Measurements from ENCODE around the gene TMPRSS11F.
"Not testable (repeated sequence)": the region's sequence is repeated elsewhere in the genome, so short reads cannot be mapped to it uniquely, and the experiment has no call there.

TMPRSS11F gene

GRCh38 chr4:68129793-68130192 is at the start of gene TMPRSS11F:
Gene TMPRSS11F (minus strand): TSS chr4:68129869. CDS start chr4:68129820, 49 bp downstream.
- H3K9ac ChIP-seq, result no peak within 1 kb of the TSS
- no peaks in the 10 kb centered on the region for H3K79me2 ChIP-seq
- H3K27ac ChIP-seq, result no peak within 1 kb of the TSS
- TF ChIP-seq, protein P1, sequence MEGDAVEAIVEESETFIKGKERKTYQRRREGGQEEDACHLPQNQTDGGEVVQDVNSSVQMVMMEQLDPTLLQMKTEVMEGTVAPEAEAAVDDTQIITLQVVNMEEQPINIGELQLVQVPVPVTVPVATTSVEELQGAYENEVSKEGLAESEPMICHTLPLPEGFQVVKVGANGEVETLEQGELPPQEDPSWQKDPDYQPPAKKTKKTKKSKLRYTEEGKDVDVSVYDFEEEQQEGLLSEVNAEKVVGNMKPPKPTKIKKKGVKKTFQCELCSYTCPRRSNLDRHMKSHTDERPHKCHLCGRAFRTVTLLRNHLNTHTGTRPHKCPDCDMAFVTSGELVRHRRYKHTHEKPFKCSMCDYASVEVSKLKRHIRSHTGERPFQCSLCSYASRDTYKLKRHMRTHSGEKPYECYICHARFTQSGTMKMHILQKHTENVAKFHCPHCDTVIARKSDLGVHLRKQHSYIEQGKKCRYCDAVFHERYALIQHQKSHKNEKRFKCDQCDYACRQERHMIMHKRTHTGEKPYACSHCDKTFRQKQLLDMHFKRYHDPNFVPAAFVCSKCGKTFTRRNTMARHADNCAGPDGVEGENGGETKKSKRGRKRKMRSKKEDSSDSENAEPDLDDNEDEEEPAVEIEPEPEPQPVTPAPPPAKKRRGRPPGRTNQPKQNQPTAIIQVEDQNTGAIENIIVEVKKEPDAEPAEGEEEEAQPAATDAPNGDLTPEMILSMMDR (IDR thresholded peaks at IDR 0.05), result no peak
- no peaks in the 10 kb centered on the region for H3K27me3 ChIP-seq (ENCODE audit: control insufficient read depth, insufficient read depth, low read length)
- H3K9me3 ChIP-seq (ENCODE audit: control insufficient read depth, low read length), result no peaks in the 10 kb centered on the region
- no peak within 1 kb of the TSS for H2AFZ ChIP-seq
- no peaks in the 10 kb centered on the region for H3K4me1 ChIP-seq
- H3K36me3 ChIP-seq (ENCODE audit: control insufficient read depth, insufficient read depth, low read length), result no peaks in the 10 kb centered on the region
- peak within 1 kb of the TSS; percentile 74 for H3K4me2 ChIP-seq (ENCODE audit: low read length)
- H3K4me3 ChIP-seq (ENCODE audit: low read depth, low read length), result peak within 1 kb of the TSS; percentile 30

GRCh38 chr4:68176904-68177303 is 47.2 kb upstream of the TMPRSS11F start:
- Histone ChIP-seq H3K4me1 (no peaks in the 10 kb centered on the region), H2AFZ (no peak overlapping the region), H3K4me2 (ENCODE audit: low read length) (no peak overlapping the region), H3K9me3 (ENCODE audit: control insufficient read depth, low read length) (no peaks in the 10 kb centered on the region), H3K4me3 (ENCODE audit: low read depth, low read length) (no peak overlapping the region), H3K27me3 (ENCODE audit: control insufficient read depth, insufficient read depth, low read length) (no peaks in the 10 kb centered on the region), H3K9ac (no peak overlapping the region), H3K36me3 (ENCODE audit: control insufficient read depth, insufficient read depth, low read length) (no peaks in the 10 kb centered on the region), H3K27ac (no peak overlapping the region), H3K79me2 (no peaks in the 10 kb centered on the region)
- TF ChIP-seq, protein P1 (IDR thresholded peaks at IDR 0.05), result no peak

DNA sequence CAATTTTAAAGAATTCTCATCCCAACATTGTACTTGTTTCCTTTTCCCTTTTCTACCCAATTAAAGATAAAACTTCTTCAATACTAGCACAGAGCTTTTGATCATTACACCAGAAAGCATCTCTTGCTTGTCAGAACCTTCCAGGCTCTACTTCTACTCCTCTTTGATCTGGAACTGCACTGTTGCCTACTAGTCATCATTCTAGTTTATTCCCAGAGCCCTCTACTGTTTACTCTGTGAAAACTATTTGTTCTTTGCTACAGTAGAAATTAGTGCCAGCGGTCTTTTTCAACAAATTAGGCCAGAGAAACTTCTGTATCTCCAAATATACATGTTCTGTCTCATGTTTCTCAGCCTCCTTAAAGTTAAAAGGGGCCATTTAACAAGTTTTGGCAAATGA is 46.8 kb upstream of the TMPRSS11F start:
- Histone ChIP-seq H3K9ac (no peak overlapping the region), H3K27me3 (ENCODE audit: control insufficient read depth, insufficient read depth, low read length) (no peaks in the 10 kb centered on the region)

DNA sequence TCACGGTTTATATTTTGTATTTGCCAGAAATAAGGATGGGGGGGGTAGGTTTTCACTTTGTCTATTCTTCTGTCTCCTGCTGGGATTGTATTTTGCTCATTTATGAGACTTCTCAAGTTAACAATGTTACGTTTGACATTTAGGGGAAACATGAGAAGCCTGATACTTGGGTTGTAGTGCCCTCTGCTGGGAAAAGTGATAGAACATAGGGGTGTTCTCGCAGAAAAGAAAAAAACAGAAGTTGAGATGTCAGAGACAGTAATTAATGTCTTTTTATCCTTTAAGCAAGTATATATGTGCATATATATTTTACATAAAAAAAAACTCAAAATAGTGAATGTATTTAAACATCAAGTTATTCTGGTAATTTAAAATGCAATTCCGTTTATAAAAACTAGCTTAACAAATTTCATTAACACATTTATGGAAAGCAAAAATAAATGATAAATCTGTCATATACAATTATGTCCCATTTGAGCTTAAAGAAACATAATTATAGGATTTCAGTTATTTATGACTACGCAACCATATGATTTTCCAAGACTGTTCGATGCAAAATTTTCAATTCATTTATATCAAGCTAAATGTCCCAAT is 46.0 kb upstream of the TMPRSS11F start:
- no peaks in the 10 kb centered on the region for H3K27me3 ChIP-seq (ENCODE audit: control insufficient read depth, insufficient read depth, low read length)
- H3K4me2 ChIP-seq (ENCODE audit: low read length), result no peak overlapping the region
- H3K9me3 ChIP-seq (ENCODE audit: control insufficient read depth, low read length), result no peaks in the 10 kb centered on the region
- no peaks in the 10 kb centered on the region for H3K79me2 ChIP-seq
- TF ChIP-seq, protein P1 (IDR thresholded peaks at IDR 0.05), result peak; percentile 32
- no peaks in the 10 kb centered on the region for H3K4me1 ChIP-seq
- no peak overlapping the region for H2AFZ ChIP-seq
- no peak overlapping the region for H3K4me3 ChIP-seq (ENCODE audit: low read depth, low read length)
- no peak overlapping the region for H3K27ac ChIP-seq
- H3K9ac ChIP-seq, result no peak overlapping the region
- H3K36me3 ChIP-seq (ENCODE audit: control insufficient read depth, insufficient read depth, low read length), result no peaks in the 10 kb centered on the region

More for the DNA sequence above, 46.8 kb upstream of the TMPRSS11F start:
- H2AFZ ChIP-seq, result no peak overlapping the region
- H3K9me3 ChIP-seq (ENCODE audit: control insufficient read depth, low read length), result no peaks in the 10 kb centered on the region
- no peak overlapping the region for H3K4me3 ChIP-seq (ENCODE audit: low read depth, low read length)
- no peak overlapping the region for H3K27ac ChIP-seq
- H3K4me1 ChIP-seq, result no peaks in the 10 kb centered on the region
- no peak overlapping the region for H3K4me2 ChIP-seq (ENCODE audit: low read length)
- TF ChIP-seq, protein P1 (IDR thresholded peaks at IDR 0.05), result no peak
- H3K36me3 ChIP-seq (ENCODE audit: control insufficient read depth, insufficient read depth, low read length), result no peaks in the 10 kb centered on the region
- no peaks in the 10 kb centered on the region for H3K79me2 ChIP-seq

DNA sequence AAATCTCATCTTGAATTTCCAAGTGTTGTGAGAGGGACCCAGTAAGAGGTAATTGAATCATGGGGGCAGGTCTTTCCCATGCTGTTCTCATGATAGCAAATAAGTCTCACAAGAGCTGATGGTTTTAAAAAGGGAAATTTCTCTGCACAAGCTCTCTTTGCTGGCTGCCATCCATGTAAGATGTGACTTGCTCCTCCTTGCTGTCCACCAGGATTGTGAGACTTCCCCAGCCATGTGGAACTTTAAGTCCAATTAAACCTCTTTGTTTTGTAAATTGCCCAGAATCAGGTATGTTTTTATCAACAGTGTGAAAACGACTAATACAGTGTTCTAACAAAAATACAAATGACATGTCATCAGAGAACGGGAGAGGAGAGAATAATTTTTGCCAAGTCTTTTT is 44.7 kb upstream of the TMPRSS11F start:
- not testable (repeated sequence) for H3K4me2 ChIP-seq (ENCODE audit: low read length); H3K9ac ChIP-seq; H3K4me1 ChIP-seq; H3K36me3 ChIP-seq (ENCODE audit: control insufficient read depth, insufficient read depth, low read length); H3K27ac ChIP-seq; H3K79me2 ChIP-seq; H2AFZ ChIP-seq; H3K27me3 ChIP-seq (ENCODE audit: control insufficient read depth, insufficient read depth, low read length); H3K4me3 ChIP-seq (ENCODE audit: low read depth, low read length); H3K9me3 ChIP-seq (ENCODE audit: control insufficient read depth, low read length)

DNA sequence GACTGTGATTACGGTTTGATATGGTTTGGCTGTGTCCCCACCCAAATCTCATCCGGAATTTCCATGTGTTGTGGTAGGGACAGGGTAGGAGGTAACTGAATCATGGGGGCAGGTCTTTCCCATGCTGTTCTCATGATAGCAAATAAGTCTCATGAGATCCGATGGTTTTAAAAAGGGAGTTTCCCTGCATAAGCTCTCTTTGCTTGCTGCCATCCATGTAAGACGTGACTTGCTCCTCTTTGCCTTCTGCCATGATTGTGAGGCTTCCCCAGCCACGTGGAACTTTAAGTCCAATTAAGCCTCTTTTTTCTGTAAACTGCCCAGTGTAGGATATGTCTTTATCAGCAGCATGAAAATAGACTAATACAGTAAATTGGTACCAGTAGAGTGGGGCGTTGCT is 42.5 kb upstream of the TMPRSS11F start:
- H3K27ac ChIP-seq; H3K4me3 ChIP-seq (ENCODE audit: low read depth, low read length); H2AFZ ChIP-seq; H3K9me3 ChIP-seq (ENCODE audit: control insufficient read depth, low read length); H3K4me1 ChIP-seq; H3K36me3 ChIP-seq (ENCODE audit: control insufficient read depth, insufficient read depth, low read length); H3K79me2 ChIP-seq; H3K9ac ChIP-seq; H3K4me2 ChIP-seq (ENCODE audit: low read length); H3K27me3 ChIP-seq (ENCODE audit: control insufficient read depth, insufficient read depth, low read length): not testable (repeated sequence)
